HG03469 (cell line): ENCODE data around the gene HGS.

Source experiments
- ATAC-seq: cut with Tn5 transposase; IDR thresholded peaks from one replicate; pipeline ENCODE4 v1.9.1; 2021; ENCODE audit warnings: mild to moderate bottlenecking, moderate library complexity, moderate number of reproducible peaks; ENCODE audit not compliant: unreplicated experiment

Gene HGS

GRCh38 chr17:81702934-81703746, 19.3 kb downstream of the HGS start, which contains the start of gene MRPL12:
MRPL12 (plus strand) TSS chr17:81703367; CDS start chr17:81703502, 135 bp downstream.
- ATAC-seq, result peak; percentile 55

DNA sequence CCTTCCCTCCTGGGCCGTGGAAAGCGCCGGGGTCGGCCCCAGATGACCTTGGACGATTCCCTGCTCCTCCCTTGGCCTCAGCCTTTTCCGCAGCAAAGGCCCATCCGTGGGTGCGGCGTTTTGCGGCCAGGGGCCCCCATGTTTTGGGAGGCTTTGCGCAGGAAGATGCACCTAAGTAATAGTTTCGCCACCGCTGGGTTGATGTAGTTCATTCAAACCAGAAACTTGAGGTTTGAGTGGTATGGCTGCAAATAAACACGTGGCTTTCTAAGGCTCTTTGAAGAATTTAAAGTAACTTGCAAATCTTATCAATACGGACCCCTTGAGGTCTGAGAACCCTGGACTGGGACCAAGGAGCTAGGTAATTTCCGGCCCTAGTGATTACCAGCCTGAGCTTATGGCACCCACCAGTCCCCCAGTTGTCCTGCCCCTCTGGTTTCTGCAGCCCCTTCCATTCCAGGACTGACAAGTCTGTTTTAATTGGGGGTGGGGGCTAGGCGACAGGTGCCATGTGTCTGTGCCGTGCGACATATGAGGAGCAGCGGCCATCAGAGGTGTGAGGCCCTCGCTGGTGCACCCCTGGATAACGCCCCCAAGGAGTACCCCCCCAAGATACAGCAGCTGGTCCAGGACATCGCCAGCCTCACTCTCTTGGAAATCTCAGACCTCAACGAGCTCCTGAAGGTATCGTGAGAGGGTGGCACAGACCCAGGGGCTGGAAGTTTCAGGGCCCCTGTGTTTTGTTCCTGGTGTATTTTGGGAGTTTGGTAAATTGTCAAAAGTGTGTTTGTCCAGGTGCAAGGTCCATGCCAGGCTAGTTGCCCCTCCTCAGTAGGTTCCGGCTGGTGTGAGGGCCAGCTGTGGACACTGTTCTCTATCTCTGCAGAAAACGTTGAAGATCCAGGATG, 20.2 kb downstream of the HGS start:
- no peak for ATAC-seq

GRCh38 chr17:81705518-81706231, 21.9 kb downstream of the HGS start:
- ATAC-seq, result no peak

DNA sequence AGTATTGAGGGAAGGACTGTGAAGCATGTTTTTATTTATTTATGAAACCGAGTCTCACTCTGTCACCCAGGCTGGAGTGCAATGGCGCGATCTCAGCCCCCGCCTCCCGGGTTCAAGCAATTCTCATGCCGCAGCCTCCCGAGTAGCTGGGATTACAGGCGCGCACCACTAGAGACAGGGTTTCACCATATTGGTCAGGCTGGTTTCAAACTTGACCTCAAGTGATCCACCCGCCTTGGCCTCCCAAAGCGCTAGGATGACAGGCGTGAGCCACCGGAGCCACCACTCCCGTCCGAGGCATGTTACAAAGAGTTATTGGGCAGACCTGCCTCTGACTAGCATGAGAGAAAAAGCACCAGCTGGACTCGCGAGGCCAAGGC, 22.4 kb downstream of the HGS start:
- no peak for ATAC-seq

GRCh38 chr17:81706757-81707624, 23.2 kb downstream of the HGS start:
- no peak for ATAC-seq

GRCh38 chr17:81707725-81708646, 24.2 kb downstream of the HGS start:
- no peak for ATAC-seq

DNA sequence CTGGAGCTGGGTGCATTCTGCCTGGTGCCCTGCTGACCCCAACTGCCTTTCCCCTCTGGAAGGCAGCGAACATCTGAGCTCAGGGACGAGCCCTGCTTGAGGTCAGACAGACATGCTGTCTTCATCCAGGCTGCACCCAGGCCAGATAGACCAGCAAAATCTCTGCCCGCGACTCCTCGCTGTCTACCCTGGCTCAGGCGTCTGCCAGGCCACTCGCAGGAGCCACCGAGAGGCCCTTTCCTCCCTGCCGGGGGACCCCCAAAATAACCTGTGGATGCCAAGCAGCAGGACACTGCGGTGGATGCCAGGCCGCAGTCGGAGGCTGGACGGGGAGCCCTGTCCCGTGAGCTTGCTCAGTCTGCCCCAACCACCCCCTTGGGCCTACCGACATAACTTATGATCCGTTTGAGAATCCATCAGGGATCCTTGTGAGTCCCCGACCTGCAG, 25.0 kb downstream of the HGS start:
- ATAC-seq, result no peak

- no peak for ATAC-seq
These were observed 26.9 kb downstream of the HGS start for GRCh38 chr17:81710514-81711308.

DNA sequence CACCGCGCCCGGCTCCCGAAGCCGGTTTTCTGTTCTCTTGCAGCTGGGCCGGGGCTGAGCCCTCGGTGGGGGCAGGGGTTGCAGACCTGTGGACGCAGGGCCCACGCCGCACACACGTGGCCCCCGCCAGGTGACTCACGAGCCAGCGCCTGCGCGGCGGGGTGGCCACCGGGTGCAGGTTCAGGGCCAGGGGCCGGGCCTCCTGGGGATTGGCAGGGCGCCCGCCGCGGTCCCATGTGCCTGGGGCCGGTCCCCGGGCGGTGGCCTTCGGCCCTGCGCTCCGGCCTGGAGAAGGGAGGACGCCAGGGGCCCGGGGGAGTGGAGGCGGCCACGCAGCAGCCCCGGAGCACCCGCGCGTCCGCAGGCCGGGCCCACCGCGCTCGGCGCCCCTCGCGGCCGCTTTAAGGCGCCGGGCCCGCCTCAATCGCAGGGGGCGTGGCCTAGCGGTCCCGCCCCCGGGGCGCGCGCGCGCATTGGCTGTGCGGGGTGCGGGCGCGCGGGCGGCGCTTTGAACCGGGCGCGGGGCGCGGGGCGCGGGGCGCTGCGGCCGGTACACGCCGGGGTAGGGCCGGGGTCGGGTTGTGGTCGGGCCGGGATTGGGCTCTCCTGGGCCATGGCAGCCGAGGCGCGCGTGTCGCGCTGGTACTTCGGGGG, 28.1 kb downstream of the HGS start, which contains the start of gene SLC25A10:
Gene SLC25A10 (plus strand): TSS at position 471 of the 654 bp plus-strand sequence. CDS start 143 bp downstream, at position 614.
- no peak for ATAC-seq

- ATAC-seq, result no peak
These were observed 28.7 kb downstream of the HGS start for GRCh38 chr17:81712468-81713003.

GRCh38 chr17:81713004-81713555, 29.3 kb downstream of the HGS start:
- no peak for ATAC-seq

- no peak for ATAC-seq
These were observed 30.0 kb downstream of the HGS start for GRCh38 chr17:81713556-81714411.

DNA sequence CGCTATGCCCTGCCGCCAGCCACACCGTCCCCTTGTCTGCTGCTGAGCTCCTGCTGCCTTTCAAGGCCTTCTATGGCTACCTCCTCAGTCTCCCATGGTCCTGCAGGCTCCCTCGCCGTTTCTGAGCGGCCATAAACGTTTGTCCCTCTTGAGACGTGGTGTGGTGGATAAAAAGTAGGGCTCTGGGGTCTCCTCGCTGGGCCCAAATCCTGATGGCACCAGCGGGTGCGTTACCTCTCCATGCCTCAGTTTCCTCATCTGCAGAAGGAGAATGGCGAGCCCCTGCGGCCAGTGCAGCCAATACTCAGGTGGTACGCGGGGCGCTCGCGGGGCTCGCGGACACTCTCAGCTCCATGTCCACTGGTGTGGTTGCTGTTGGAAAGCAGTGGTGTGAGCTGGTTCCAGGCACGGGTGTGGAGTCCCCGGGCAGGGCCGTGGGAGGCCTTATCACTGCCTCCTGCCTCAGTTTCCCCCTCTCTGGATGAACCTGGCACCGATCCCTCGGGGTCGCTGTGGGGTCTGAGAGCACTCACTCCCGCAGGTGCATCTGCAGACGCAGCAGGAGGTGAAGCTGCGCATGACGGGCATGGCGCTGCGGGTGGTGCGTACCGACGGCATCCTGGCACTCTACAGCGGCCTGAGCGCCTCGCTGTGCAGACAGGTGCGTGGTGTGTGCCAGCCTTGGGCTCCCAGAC, 30.7 kb downstream of the HGS start:
- ATAC-seq, result no peak

DNA sequence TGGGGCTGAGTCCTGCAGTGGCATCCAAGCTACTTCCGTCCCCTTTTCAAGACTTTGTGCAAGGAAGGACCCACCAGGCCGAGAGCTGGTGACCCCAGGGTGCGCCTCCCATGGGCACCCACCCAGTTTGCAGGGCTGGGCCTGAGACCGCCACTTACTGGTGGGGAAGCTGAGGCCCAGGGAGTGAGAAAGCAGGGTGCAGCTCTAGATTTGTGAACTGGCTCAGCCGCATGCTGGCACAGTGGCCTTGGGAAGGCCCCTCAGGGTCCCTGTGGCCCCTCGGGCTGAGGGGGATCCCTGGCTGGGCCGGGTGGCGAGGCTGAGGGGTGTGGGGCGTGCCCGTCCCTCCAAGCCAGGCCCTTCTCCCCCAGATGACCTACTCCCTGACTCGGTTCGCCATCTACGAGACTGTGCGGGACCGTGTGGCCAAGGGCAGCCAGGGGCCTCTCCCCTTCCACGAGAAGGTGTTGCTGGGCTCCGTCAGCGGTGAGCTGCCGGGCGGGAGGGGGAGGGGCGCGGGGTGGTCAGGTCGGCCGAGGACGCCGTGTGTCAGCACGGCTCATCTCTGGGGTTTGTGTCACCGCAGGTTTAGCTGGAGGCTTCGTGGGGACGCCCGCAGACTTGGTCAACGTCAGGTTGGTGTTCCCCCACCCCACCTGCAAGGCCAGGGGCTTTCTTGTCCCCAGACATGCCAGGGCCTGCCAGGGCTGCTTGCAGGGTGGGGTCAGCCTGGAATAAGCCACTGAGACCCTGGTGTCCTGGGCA, 31.5 kb downstream of the HGS start:
- no peak for ATAC-seq
